CD8-positive, alpha-beta memory T cell (primary cell): ENCODE results near the gene DOCK10. TPM values are rescaled to one million over a fixed set of nuclear protein-coding genes. Genes with fewer than 3 reads are reported as not detected.

ENCODE experiments used
- CTCF ChIA-PET: fragments of 350-600 bp; sonication (Branson Sonifier 250); formaldehyde crosslinking; loops from one replicate; lab custom pipeline; 2021; ENCODE audit warnings: antibody characterized with exemption; lab: Charles Lee
- POLR2A ChIA-PET: fragments of 350-600 bp; sonication (Branson Sonifier 250); formaldehyde crosslinking; loops from one replicate; lab custom pipeline; 2021; ENCODE audit warnings: antibody characterized with exemption; lab: Charles Lee
- DNase-seq, 5 donors: peaks; one replicate each; pipeline versions ENCODE4 v3.0.0 to v3.0.0-alpha.2; 2020 to 2022; ENCODE audit warnings: mixed read lengths in 1 of 5
- H3K27ac ChIP-seq: one replicate; pipeline ENCODE4 v1.7.0; 2013; ENCODE audit warnings: low read depth, mild to moderate bottlenecking, low read length, moderate library complexity
- H3K27me3 ChIP-seq: 2 replicates; pipeline ENCODE4 v1.7.0; 2013; ENCODE audit warnings: low read length, mild to moderate bottlenecking; ENCODE audit not compliant: insufficient read depth, poor library complexity, severe bottlenecking
- H3K36me3 ChIP-seq: 2 replicates; pipeline ENCODE4 v1.7.0; 2013; ENCODE audit warnings: mild to moderate bottlenecking, low read length, moderate library complexity; ENCODE audit not compliant: insufficient read depth
- H3K4me1 ChIP-seq: 2 replicates; pipeline ENCODE4 v1.7.0; 2013; ENCODE audit warnings: mild to moderate bottlenecking, low read length, moderate library complexity; ENCODE audit not compliant: insufficient read depth
- H3K4me3 ChIP-seq: 2 replicates; pipeline ENCODE4 v1.7.0; 2013; ENCODE audit warnings: mild to moderate bottlenecking, low read length
- H3K9me3 ChIP-seq: 2 replicates; pipeline ENCODE4 v1.7.0; 2013; ENCODE audit warnings: mild to moderate bottlenecking, low read length
- H3K27ac Mint-ChIP-seq, 8 donors: one replicate each; pipeline ENCODE4 v1.8.0; 2020 to 2021; ENCODE audit warnings: mixed read lengths in 8 of 8, mild to moderate bottlenecking in 6 of 8, inconsistent platforms in 3 of 8, moderate library complexity in 3 of 8
- H3K27me3 Mint-ChIP-seq, 2 donors: one replicate each; pipeline ENCODE4 v1.8.0; 2020 to 2021; ENCODE audit warnings: mixed read lengths in 2 of 2, mild to moderate bottlenecking in 1 of 2, moderate library complexity in 1 of 2
- H3K36me3 Mint-ChIP-seq, 3 donors: one replicate each; pipeline ENCODE4 v1.8.0; 2020 to 2021; ENCODE audit warnings: mixed read lengths in 3 of 3, inconsistent platforms in 1 of 3, mild to moderate bottlenecking in 1 of 3
- H3K4me1 Mint-ChIP-seq, 3 donors: one replicate each; pipeline ENCODE4 v1.8.0; 2020 to 2021; ENCODE audit warnings: mixed read lengths in 3 of 3, inconsistent platforms in 1 of 3, mild to moderate bottlenecking in 1 of 3
- H3K4me3 Mint-ChIP-seq, 7 donors: one replicate each; pipeline ENCODE4 v1.8.0; 2020 to 2021; ENCODE audit warnings: mixed read lengths in 7 of 7, mild to moderate bottlenecking in 6 of 7, moderate library complexity in 4 of 7, inconsistent platforms in 2 of 7
- H3K9me3 Mint-ChIP-seq, 5 donors: one replicate each; pipeline ENCODE4 v1.8.0; 2020 to 2022; ENCODE audit warnings: mixed read lengths in 5 of 5, mild to moderate bottlenecking in 3 of 5, moderate library complexity in 2 of 5, inconsistent platforms in 1 of 5
- polyA plus RNA-seq: library from polyadenylated mRNA; unstranded; fragments of 300-500 nt; fragmentation: Illumina TruSeq; gene quantifications from one replicate; pipeline ENCODE4 v1.2.3, GENCODE V29; 2021
- total RNA-seq, 2 experiments: library from RNA; stranded (reverse); gene quantifications; one replicate each; pipeline ENCODE4 v1.2.3, GENCODE V29; 2021

DOCK10 gene
- total and polyA plus RNA-seq, 3 experiments from 2014 or later: 52.4 to 138 (median 135) TPM

DNA sequence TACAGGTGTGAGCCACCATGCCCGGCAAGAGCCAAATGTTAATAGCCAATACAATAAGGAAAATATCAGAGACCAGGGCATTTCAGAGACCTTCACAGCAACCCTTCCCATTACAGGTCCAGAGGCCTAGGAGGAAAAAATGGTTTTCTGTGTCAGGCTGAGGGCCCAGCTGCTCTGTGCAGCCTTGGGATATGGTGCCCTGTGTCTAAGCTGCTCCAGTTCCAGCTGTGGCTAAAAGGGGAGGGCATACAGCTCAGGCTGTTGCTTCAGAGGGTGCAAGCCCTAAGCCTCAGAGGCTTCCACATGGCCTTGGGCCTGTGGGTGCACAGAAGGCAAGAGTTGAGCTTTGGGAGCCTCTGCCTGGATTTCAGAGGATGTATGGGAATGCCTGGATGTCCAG is 306.0 kb downstream of the DOCK10 start:
- peaks cover 0 to 27% (median 0%) of the 10 kb centered on the region in 3 donors for H3K36me3 Mint-ChIP-seq
- H3K27ac Mint-ChIP-seq: no peak overlapping the region
- DNase-seq: no peak
- peaks cover 4% of the 10 kb centered on the region for H3K9me3 ChIP-seq
- H3K4me1 Mint-ChIP-seq: no peaks in the 10 kb centered on the region
- H3K9me3 Mint-ChIP-seq: peaks cover 9 to 27% (median 19%) of the 10 kb centered on the region in 5 donors
- CTCF ChIA-PET: no interaction called here
- peaks cover 4 to 19% of the 10 kb centered on the region in 2 donors for H3K27me3 Mint-ChIP-seq
- POLR2A ChIA-PET: no interaction called here
- H3K4me1 ChIP-seq: no peaks in the 10 kb centered on the region
- no peak overlapping the region for H3K27ac ChIP-seq
- no peak overlapping the region for H3K4me3 Mint-ChIP-seq
- H3K27me3 ChIP-seq: no peaks in the 10 kb centered on the region
- no peak overlapping the region for H3K4me3 ChIP-seq
- H3K36me3 ChIP-seq: no peaks in the 10 kb centered on the region

DNA sequence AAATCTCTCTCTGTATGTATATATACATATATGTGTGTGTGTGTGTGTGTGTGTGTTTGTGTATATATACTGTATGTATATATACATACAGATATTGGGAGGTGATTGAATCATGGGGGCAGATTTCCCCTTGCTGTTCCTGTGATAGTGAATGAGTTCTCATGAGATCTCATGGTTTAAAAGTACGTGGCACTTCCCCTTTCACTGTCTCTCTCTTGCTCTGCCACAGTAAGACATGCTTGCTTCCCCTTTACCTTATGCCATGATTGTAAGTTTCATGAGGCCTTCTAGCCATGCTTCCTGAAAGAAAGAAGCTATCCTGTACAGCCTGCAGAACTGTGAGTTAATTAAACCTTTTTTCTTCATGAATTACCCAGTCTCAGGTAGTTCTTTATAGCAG is 307.3 kb downstream of the DOCK10 start:
- DNase-seq: no peak
- Histone ChIP-seq H3K4me3 (no peak overlapping the region), H3K36me3 (no peaks in the 10 kb centered on the region), H3K4me1 (no peaks in the 10 kb centered on the region), H3K27me3 (no peaks in the 10 kb centered on the region), H3K27ac (no peak overlapping the region), H3K9me3 (peaks cover 4% of the 10 kb centered on the region)
- POLR2A ChIA-PET: no interaction called here
- Mint-ChIP-seq H3K4me3 (no peak overlapping the region), H3K27me3 (peaks cover 7 to 18% of the 10 kb centered on the region in 2 donors), H3K4me1 (no peaks in the 10 kb centered on the region), H3K9me3 (peaks cover 9 to 27% (median 19%) of the 10 kb centered on the region in 5 donors), H3K36me3 (peaks cover 0 to 27% (median 0%) of the 10 kb centered on the region in 3 donors), H3K27ac (no peak overlapping the region)
- CTCF ChIA-PET: no interaction called here

DNA sequence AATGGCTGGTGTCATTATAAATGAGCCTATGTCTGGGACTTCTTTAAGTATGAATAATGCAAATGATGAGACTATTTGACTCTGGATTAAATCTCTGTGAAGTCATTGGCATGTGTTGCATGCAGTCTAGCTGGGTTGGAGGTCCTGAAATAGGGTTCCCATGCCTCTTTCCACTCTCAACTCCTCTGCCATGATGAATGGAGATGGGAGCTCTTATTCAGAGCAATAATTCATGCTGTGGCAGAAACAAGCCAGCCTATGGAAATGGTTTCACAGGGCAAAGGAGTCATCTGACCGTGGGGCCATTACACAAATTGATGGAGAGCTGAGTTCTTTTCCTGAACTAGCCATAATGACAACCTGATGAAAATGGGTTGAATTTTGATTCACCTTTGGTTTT is 310.6 kb downstream of the DOCK10 start:
- Mint-ChIP-seq H3K27ac (no peak overlapping the region), H3K4me1 (no peaks in the 10 kb centered on the region), H3K36me3 (peaks cover 0 to 20% (median 0%) of the 10 kb centered on the region in 3 donors)

DNA sequence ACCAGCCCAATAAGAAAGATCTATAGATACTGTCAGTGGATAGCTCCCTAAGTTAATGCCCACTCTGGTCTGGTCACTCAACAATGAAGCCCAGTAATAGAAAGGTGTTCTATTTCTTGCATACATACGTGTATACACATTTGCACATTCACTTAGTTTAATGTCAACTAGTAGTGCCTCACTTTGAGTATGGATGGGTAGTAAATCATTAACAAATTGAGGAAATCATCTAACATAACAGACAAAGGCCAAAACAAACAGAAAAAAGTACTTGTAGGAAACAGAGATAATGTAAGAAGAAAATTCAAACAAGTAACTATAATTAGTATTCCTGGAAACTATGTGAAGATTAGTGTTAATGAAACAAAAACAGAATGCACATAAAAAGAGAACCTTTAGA is 312.8 kb downstream of the DOCK10 start:
- Mint-ChIP-seq H3K27ac (no peak overlapping the region), H3K36me3 (peaks cover 0 to 7% (median 0%) of the 10 kb centered on the region in 3 donors), H3K27me3 (peaks cover 16 to 34% of the 10 kb centered on the region in 2 donors), H3K9me3 (peaks cover 4 to 16% (median 9%) of the 10 kb centered on the region in 5 donors), H3K4me1 (no peaks in the 10 kb centered on the region), H3K4me3 (no peak overlapping the region)
- no peak for DNase-seq
- H3K9me3 ChIP-seq: no peaks in the 10 kb centered on the region
- no peak overlapping the region for H3K4me3 ChIP-seq
- no peaks in the 10 kb centered on the region for H3K4me1 ChIP-seq
- no peaks in the 10 kb centered on the region for H3K36me3 ChIP-seq
- no peaks in the 10 kb centered on the region for H3K27me3 ChIP-seq
- POLR2A ChIA-PET: no interaction called here
- H3K27ac ChIP-seq: no peak overlapping the region
- CTCF ChIA-PET: no interaction called here

More for the DNA sequence above, 310.6 kb downstream of the DOCK10 start:
- H3K27me3 ChIP-seq: no peaks in the 10 kb centered on the region
- H3K27ac ChIP-seq: no peak overlapping the region
- no peaks in the 10 kb centered on the region for H3K36me3 ChIP-seq
- no peak for DNase-seq
- H3K4me3 ChIP-seq: no peak overlapping the region
- H3K4me3 Mint-ChIP-seq: no peak overlapping the region
- ChIA-PET CTCF (no interaction called here), POLR2A (no interaction called here)
- peaks cover 7 to 29% (median 20%) of the 10 kb centered on the region in 5 donors for H3K9me3 Mint-ChIP-seq
- peaks cover 4% of the 10 kb centered on the region for H3K9me3 ChIP-seq
- peaks cover 16 to 23% of the 10 kb centered on the region in 2 donors for H3K27me3 Mint-ChIP-seq
- H3K4me1 ChIP-seq: no peaks in the 10 kb centered on the region

DNA sequence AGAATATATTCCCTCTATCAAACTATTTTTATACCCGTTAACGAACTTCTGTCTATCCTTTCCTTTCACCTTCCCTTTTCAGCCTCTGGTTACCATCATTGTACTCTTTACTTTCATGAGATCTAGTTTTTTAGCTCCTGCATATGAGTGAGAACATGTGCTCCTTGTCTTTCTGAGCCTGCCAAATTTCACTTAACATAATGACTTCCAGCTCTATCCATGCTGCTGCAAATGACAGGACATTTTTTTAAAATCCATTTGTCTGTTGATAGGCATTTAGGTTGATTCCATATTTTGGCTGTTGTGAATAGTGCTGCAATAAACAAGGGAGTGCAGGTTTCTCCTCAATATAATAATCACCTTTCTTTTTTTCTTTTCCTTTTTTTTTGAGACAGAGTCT is 317.9 kb downstream of the DOCK10 start:
- no peaks in the 10 kb centered on the region for H3K36me3 ChIP-seq
- DNase-seq: no peak
- no peaks in the 10 kb centered on the region for H3K4me1 ChIP-seq
- no peaks in the 10 kb centered on the region for H3K27me3 ChIP-seq
- ChIA-PET POLR2A (no interaction called here), CTCF (no interaction called here)
- H3K4me3 Mint-ChIP-seq: no peak overlapping the region
- no peak overlapping the region for H3K4me3 ChIP-seq
- H3K9me3 ChIP-seq: no peaks in the 10 kb centered on the region
- peaks cover 2 to 15% (median 8%) of the 10 kb centered on the region in 5 donors for H3K9me3 Mint-ChIP-seq
- no peaks in the 10 kb centered on the region for H3K4me1 Mint-ChIP-seq
- peaks cover 0 to 5% (median 0%) of the 10 kb centered on the region in 3 donors for H3K36me3 Mint-ChIP-seq
- H3K27ac Mint-ChIP-seq: no peak overlapping the region
- H3K27me3 Mint-ChIP-seq: peaks cover 12 to 32% of the 10 kb centered on the region in 2 donors
- no peak overlapping the region for H3K27ac ChIP-seq

DNA sequence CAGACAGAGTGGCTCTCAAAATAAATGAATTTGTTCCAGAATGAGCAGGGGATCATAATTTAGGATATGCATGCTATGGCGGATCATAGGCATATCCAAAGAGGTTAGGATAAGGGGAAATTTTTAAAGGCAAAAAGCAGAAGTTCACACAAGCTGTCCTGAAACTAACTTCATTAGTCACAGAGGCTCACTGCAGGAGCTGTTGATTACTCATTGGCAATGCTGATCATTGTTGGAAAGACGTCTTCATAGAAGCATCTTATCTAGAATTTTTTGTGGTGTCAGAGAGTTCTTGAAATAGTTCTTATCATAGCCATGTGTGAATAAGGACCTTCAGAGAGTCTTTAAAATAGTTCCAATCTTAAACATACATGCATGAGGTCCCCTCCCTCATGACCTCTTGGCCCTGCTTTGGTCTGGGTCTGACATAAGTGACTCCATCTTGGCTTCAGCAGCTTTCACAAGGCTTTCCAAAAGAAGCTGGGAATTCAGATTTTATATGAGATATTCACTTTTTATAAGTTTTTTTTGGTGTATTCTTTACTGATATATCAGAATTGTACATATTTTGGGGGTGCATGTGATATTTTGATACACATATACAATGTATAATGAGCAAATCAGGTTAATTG is 318.6 kb downstream of the DOCK10 start:
- Histone ChIP-seq H3K36me3 (no peaks in the 10 kb centered on the region), H3K4me1 (no peaks in the 10 kb centered on the region), H3K27me3 (no peaks in the 10 kb centered on the region), H3K27ac (no peak overlapping the region), H3K9me3 (no peaks in the 10 kb centered on the region), H3K4me3 (no peak overlapping the region)
- Mint-ChIP-seq H3K9me3 (peaks cover 0 to 10% (median 4%) of the 10 kb centered on the region in 5 donors), H3K36me3 (peaks cover 0 to 5% (median 0%) of the 10 kb centered on the region in 3 donors), H3K4me3 (no peak overlapping the region), H3K4me1 (no peaks in the 10 kb centered on the region), H3K27me3 (peaks cover 9 to 33% of the 10 kb centered on the region in 2 donors), H3K27ac (no peak overlapping the region)
- ChIA-PET POLR2A (no interaction called here), CTCF (no interaction called here)
- DNase-seq: no peak

DNA sequence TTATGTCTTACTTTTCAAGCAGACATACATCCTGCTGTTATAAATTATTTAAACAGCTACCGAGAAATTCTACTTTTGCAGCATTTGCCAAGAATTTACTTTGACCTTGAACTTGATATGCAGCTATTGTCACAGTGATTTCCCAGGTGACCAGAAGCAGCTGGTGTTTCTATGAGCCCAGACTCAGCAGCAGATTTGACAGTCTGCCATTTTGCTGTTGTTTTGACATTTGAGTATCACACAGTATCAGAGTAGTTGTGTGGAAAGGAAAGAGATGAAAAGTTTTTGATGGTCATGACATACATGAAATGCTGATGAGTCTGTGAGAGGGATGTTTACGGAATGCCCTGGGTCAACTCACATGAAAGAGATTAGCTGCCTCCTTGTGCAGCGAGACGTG is 319.5 kb downstream of the DOCK10 start:
- H3K27ac Mint-ChIP-seq: no peak overlapping the region
- peaks cover 6 to 32% of the 10 kb centered on the region in 2 donors for H3K27me3 Mint-ChIP-seq
- H3K36me3 Mint-ChIP-seq: no peaks in the 10 kb centered on the region
- Histone ChIP-seq H3K27ac (no peak overlapping the region), H3K4me1 (no peaks in the 10 kb centered on the region), H3K4me3 (no peak overlapping the region), H3K36me3 (no peaks in the 10 kb centered on the region), H3K9me3 (no peaks in the 10 kb centered on the region), H3K27me3 (no peaks in the 10 kb centered on the region)
- no peaks in the 10 kb centered on the region for H3K4me1 Mint-ChIP-seq
- POLR2A ChIA-PET: no interaction called here
- DNase-seq: no peak
- H3K9me3 Mint-ChIP-seq: peaks cover 0 to 4% (median 0%) of the 10 kb centered on the region in 5 donors
- H3K4me3 Mint-ChIP-seq: no peak overlapping the region
- CTCF ChIA-PET: no interaction called here

DNA sequence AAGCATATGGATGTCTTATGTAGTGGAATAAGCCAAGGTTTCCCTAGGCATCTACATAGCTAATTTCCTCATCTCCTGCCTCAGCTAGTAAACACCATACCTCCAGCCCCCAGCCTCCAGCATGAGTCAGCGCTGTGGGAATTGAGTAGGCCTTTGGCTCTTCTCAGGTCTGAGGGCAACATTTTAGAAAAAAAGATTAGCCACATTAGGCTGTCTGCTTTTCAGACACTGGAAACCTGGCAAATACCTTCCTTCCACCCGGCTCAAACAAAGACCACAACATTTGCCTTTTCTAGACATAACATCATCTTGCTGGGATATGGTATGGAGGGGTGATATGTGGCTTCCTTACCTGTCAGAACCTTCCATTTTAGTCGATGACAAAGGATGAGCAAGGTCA is 320.0 kb downstream of the DOCK10 start:
- Histone ChIP-seq H3K36me3 (no peaks in the 10 kb centered on the region), H3K27me3 (no peaks in the 10 kb centered on the region), H3K4me3 (no peak overlapping the region), H3K4me1 (no peaks in the 10 kb centered on the region), H3K27ac (no peak overlapping the region), H3K9me3 (no peaks in the 10 kb centered on the region)
- peaks cover 4 to 35% of the 10 kb centered on the region in 2 donors for H3K27me3 Mint-ChIP-seq
- H3K4me3 Mint-ChIP-seq: no peak overlapping the region
- ChIA-PET POLR2A (no interaction called here), CTCF (no interaction called here)
- H3K27ac Mint-ChIP-seq: no peak overlapping the region
- no peaks in the 10 kb centered on the region for H3K36me3 Mint-ChIP-seq
- no peaks in the 10 kb centered on the region for H3K4me1 Mint-ChIP-seq
- H3K9me3 Mint-ChIP-seq: peaks cover 0 to 3% (median 0%) of the 10 kb centered on the region in 5 donors
- DNase-seq: no peak
